ENCODE results near the gene PRPF6. TPM values are rescaled to one million over a fixed set of nuclear protein-coding genes. Genes with fewer than 3 reads are reported as not detected.

Gene PRPF6, protein sequence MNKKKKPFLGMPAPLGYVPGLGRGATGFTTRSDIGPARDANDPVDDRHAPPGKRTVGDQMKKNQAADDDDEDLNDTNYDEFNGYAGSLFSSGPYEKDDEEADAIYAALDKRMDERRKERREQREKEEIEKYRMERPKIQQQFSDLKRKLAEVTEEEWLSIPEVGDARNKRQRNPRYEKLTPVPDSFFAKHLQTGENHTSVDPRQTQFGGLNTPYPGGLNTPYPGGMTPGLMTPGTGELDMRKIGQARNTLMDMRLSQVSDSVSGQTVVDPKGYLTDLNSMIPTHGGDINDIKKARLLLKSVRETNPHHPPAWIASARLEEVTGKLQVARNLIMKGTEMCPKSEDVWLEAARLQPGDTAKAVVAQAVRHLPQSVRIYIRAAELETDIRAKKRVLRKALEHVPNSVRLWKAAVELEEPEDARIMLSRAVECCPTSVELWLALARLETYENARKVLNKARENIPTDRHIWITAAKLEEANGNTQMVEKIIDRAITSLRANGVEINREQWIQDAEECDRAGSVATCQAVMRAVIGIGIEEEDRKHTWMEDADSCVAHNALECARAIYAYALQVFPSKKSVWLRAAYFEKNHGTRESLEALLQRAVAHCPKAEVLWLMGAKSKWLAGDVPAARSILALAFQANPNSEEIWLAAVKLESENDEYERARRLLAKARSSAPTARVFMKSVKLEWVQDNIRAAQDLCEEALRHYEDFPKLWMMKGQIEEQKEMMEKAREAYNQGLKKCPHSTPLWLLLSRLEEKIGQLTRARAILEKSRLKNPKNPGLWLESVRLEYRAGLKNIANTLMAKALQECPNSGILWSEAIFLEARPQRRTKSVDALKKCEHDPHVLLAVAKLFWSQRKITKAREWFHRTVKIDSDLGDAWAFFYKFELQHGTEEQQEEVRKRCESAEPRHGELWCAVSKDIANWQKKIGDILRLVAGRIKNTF
- 10 to 100 TPM; 47.1 to 51.0 TPM for total RNA-seq

DNA sequence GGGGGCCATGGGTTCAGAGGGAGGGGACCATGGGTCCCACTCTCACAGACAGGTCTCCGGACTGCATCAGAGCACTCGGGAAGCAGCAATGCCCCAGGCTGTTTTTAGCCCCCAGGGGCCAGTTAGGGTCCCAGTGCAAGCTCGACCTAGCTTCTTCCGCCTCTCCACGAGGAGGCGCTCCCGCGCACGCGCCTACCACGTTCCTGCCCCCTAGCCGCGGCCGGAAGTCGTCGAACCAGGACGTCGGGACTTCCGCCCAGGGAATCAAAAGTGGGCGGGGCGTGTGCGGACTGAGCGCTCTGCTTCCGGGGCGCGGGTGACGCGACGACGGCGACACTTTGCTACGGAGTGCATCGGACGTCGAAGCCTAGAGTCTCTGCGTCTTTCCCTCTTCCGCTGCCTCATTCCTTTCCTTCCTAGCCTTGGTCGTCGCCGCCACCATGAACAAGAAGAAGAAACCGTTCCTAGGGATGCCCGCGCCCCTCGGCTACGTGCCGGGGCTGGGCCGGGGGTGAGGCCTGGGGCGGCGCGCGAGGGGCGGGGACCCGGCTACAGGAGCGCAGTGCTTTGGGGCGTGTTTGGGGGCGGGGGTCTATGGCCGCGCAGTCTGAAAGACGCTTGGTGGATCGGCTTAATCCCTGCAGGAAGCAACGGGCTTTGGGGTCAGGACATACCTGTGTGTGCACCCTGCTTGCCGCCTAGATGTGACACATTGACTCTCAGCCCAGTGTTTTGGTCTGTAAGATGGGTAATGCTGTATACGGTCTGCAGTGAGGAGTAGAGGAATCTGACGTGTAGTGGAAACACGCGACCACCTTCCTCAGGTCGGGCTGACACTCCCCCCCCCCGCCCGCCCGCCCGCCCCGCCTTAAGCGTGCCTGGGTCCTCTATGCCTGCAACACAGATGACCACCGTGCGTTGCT lies at the start of gene PRPF6:
Gene PRPF6, plus strand, starts transcription at position 327 of the 923 bp plus-strand sequence. Its CDS starts 114 bp downstream, at position 441.

DNA sequence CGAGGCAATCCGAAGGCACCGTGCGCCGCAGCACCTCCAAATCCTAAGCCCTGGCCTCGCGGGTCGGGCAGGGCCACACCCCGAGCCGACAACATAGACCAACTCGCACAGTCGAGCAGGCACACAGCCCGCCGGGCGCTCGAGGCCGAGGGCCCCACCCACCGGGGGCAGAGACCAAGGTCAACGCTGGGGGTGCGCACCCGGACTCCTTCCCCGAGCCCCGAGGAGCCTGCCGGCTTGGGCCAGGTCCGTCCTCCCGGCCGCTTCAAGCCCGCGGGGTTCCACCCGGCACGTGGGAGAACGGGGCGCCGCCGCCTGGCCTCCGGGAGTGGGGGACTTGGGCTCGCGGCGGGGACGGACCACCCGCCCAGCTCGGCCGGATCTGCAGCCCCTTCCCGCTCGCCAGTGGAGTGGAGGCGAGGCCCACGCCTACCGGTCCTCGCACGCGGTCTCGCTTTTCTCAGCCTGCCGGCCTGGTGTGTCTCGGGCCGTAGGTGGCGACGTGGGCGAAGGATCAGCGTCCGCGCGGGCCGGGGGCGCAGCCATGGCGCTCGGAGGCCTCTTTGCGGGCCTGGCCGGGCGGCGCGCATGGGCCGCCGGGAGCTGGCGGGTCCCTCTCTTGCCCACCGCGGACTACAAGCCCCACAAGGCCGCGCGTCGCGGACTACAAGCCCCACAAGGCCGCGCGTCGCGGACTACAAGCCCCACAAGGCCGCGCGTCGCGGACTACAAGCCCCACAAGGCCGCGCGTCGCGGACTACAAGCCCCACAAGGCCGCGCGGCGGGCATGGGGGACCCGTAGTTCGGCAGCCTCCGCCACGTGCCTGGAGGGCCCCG lies 24.9 kb upstream of the PRPF6 start, which contains the start of gene UCKL1:
Gene UCKL1, minus strand, starts transcription at position 590 of the 837 bp plus-strand sequence. Its CDS starts 44 bp downstream, at position 546.

DNA sequence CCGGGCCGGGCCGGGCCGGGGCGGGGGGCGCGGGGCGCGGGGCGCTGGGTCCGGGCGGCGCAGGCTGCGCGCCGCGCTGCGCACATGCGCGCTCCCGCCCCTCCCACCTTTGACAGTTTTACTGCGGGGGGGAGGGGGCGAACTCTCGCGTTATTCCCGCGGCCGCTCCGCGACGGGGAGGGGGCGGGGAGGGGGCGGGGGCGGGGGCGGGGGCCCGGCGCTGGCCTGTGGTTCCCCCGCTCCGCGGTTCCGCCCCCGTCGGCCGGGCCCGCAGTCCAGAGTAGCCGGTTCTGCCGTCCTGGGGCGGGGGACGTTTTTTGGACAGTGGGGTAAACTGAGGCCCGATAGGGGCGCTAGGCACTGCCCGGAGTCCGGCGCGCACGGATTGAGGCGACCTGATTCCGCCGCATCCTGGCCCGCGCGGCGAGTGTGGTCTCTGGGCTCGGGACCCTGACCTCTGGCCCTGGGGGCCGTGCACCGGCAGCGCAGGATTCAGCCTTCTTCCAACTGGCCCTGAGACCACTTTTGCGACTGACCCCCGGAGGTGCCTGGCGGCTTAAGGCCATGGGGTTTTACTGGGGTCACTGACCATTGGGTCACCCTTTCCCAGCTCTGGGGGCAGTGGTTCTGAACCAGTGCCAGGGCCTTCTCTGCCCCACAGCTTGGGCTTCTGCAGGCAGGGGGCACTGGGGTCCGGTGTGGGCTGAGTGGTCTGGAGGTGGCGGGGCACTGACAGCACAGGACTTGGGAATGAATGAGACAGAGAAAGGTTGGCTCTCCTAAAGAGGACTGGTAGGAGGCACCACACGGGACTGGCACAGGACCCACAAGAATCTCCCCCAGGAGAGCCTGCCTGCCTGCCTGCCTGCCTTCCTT lies 10.9 kb upstream of the PRPF6 start, which contains the start of gene ZNF512B:
Gene ZNF512B, minus strand, starts transcription at position 93 of the 876 bp plus-strand sequence. CDS start 1,980 bp downstream, outside the sequence.

DNA sequence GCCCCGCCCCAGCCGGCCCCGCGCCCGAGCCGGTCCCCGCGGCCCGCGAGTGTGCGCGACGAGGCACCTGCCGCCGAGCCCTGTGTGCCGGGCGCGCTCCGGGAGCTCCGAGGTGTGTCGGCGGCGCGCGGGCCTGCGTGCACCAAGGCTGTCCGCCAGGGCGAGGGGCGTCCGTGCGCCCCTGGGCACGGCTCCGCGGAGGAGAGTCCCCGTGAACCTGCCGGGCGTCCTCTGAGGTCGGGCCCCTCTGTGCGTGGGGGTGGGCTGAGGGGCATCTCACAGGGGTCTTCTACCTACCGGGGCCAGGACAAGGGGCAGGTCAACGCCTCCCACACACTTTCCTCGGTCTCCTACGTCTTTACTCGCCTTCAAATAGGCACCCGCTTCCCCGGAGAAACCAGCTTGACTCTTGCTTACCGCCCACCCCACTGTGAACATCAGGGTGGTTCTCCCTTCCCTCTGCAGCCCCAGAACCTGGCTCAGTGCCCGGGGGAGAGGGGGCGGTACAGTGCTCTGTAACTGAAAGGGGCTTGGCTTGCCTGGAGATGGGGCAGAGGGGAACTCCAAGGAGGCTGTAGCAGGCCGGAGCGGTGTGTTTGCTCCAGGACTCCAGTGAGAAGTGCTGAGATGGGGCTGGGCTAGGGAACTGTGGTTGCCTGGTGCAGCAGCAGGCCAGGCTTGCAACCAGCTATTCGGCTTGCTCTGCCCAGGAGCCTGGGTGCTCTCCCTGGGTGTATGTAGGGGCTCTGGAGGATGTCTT lies 1.2 kb upstream of the PRPF6 start, which contains the start of gene SAMD10:
Gene SAMD10, minus strand, starts transcription at position 86 of the 760 bp plus-strand sequence. CDS start 175 bp downstream, outside the sequence.

DNA sequence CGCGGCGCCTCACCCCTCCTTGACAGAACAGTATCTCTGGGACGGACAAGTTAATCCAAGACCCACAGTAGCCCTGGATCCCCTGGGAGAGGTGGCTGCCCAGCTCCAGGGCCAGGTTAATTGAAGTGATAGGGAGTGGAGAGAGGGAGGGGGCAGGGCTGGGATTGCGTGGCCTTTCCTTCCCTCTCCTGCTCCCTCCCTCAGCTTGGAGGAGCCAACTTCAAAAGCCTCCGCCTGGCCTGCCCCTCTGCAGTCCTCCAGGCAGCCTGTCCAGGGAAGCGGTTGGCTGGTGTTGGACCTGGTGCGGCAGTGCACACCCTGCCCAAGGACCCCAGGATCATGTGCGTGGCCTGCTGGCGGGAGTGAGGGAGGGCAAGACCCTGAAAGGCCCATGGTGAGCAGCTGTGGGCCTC lies 55.0 kb downstream of the PRPF6 start, which contains the start of gene C20orf204:
Gene C20orf204, plus strand, starts transcription at position 250 of the 413 bp plus-strand sequence. Its CDS starts 142 bp downstream, at position 392.

DNA sequence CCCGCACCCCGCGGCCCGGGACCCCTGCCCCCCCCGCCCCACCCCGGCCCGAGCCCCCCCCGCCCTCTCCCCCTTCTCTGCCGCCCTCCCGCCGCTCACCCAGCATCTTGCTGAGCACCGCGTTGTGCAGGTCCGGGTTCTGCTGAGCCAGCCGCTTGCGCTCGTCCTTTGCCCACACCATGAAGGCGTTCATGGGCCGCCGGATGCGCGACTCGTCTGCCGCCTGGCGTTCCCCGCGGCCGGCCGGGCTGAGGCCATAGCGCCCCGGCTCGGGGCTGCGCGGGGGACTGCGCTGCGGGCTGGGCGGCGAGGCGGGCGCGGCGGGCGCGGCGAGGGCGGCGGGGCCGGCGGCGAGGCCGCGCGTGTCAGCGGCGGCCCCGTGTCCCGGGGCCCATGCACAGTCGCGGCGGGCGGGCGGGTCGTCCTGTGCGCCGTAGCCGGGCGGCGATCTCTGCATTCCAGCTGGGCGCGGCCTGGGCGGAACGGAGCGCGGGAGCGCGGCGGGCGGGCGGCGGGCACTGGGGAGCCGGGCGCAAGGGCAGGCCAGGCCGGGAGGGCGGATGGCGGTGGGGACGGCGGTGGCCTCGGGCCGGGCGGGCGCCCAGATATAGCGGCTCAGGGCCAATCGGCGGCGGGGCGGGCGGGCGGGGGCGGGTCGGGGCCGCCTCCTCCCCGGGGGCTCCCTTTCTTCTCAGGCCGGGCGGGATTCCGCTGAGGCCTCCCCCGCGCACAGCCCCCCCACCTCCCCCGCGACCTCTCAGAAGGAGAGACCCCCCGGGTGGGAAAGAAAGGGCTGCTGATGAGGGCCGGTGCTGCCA lies 68.3 kb downstream of the PRPF6 start, which contains the start of gene SOX18:
Gene SOX18, minus strand, starts transcription at position 580 of the 818 bp plus-strand sequence. Its CDS starts 123 bp downstream, at position 457.

GRCh38 chr20:64062596-64063388 lies 81.9 kb downstream of the PRPF6 start, which contains the start of gene TCEA2:
Gene TCEA2 (plus strand): TSS chr20:64063198. CDS start chr20:64063313, 115 bp downstream.

DNA sequence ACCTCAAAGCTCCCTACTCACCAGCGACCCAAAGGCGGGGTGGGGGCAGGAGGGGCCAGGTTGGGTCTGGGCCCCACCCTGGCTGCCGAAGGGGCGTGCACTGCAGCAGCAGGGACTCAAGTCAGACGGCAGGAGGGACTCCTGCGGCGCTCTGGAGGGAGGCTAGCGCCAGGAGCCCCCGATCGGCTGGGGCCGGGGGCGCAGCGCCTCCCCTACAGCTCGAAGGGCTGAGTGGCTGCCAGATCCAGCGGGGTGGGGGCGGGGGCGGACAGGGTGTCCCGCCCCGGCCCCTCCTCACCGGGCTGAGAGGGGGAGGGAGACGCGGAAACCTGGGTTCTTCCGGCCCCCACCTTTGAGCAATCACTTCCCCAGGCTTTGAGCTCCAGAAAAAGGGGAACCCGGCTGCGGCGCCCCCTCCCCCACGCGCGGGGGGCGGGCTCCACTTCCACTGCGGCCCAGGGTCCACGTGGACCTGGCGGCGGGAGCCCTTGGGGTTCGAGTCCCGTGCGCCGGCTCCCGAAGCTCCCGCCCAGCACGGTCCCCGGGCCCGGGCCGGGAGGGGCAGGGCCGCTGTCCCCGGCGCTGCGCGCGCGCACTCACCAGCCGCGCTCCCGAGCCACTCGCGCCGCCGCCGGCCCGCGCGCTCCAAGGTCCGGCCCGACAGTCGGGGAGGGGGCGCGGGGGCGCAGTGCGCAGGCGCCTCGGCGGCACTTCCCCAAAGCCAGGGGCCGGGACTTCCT lies 98.5 kb downstream of the PRPF6 start, which contains the start of gene RGS19:
Gene RGS19, minus strand, starts transcription at position 246 of the 740 bp plus-strand sequence. CDS start 2,632 bp downstream, outside the sequence.

GRCh38 chr20:64080013-64080812 lies 99.3 kb downstream of the PRPF6 start, which contains the start of gene OPRL1:
Gene OPRL1 (plus strand): TSS chr20:64080082. CDS start chr20:64092721, 12,639 bp downstream.

Small RNA genes within 50 kb of the gene (small RNA-seq; reads per million reads assigned to genes)
- gene AL355803.1, result 0 reads per million in 2 donors
- gene MIR647, result 0 reads per million in 2 donors
- gene MIR6813, result 0.17 to 0.64 reads per million in 2 donors

Other genes with a start within 250 kb of the PRPF6 start
- 1 to 10 TPM; 1.4 to 1.7 TPM for gene LIME1, start 244.5 kb upstream of the PRPF6 start, total RNA-seq
- 1 to 10 TPM; 5.9 to 7.7 TPM for gene SLC2A4RG, start 241.4 kb upstream of the PRPF6 start, total RNA-seq
- gene ZBTB46, start 149.9 kb upstream of the PRPF6 start, total RNA-seq, result under 1 TPM; under 0.01 to 1.00 TPM
- gene ABHD16B, start 119.6 kb upstream of the PRPF6 start, total RNA-seq, result not detected
- gene TPD52L2, start 115.9 kb upstream of the PRPF6 start, total RNA-seq, result 10 to 100 TPM; 47.1 to 53.9 TPM
- 10 to 100 TPM; 34.4 to 39.6 TPM for gene DNAJC5, start 86.0 kb upstream of the PRPF6 start, total RNA-seq
- gene UCKL1, start 24.7 kb upstream of the PRPF6 start, total RNA-seq, result 10 to 100 TPM; 25.5 to 36.0 TPM
- gene ZNF512B, start 11.2 kb upstream of the PRPF6 start, total RNA-seq, result 1 to 10 TPM; 7.9 to 9.3 TPM
- gene SAMD10, start 1.5 kb upstream of the PRPF6 start, total RNA-seq, result 1 to 10 TPM in 1 of 2 donors, under 1 TPM in 1; 1.00 to 2.1 TPM
- 1 to 10 TPM in 1 of 2 donors, under 1 TPM in 1; 1.00 to 1.4 TPM for gene C20orf204, start 55.0 kb downstream of the PRPF6 start, total RNA-seq
- gene SOX18, start 68.5 kb downstream of the PRPF6 start, total RNA-seq, result under 1 TPM; 0.33 to 0.34 TPM
- gene TCEA2, start 82.1 kb downstream of the PRPF6 start, total RNA-seq, result 10 to 100 TPM in 1 of 2 donors, 1 to 10 TPM in 1; 8.0 to 13.1 TPM
- 10 to 100 TPM in 1 of 2 donors, 1 to 10 TPM in 1; 8.3 to 17.3 TPM for gene RGS19, start 98.4 kb downstream of the PRPF6 start, total RNA-seq
- gene OPRL1, start 99.0 kb downstream of the PRPF6 start, total RNA-seq, result under 1 TPM; 0.34 to 0.67 TPM
- not detected for gene LKAAEAR1, start 103.3 kb downstream of the PRPF6 start, total RNA-seq
- not detected for gene NPBWR2, start 126.4 kb downstream of the PRPF6 start, total RNA-seq
- under 1 TPM in 1 of 2 donors, not detected in 1; under 0.01 TPM for gene MYT1, start 183.3 kb downstream of the PRPF6 start, total RNA-seq